Mesothelial cell of epicardium (in vitro differentiated cells): ENCODE measurements around the gene KCNQ2. TPM values are rescaled to one million over a fixed set of nuclear protein-coding genes. Genes with fewer than 3 reads are reported as not detected.

ENCODE experiments used
- DNase-seq, 2 experiments: peaks; one replicate each; pipeline ENCODE4 v3.0.0; 2021; ENCODE audit warnings: low spot score in 2 of 2; ENCODE audit not compliant: unreplicated experiment in 2 of 2
- H3K27ac Mint-ChIP-seq: 2 replicates; pipeline ENCODE4 v1.8.0; 2021; ENCODE audit warnings: mixed read lengths
- H3K27me3 Mint-ChIP-seq: 2 replicates; pipeline ENCODE4 v1.8.0; 2021; ENCODE audit warnings: low read depth, mixed read lengths
- H3K36me3 Mint-ChIP-seq: 2 replicates; pipeline ENCODE4 v1.8.0; 2021; ENCODE audit warnings: mixed read lengths
- H3K4me1 Mint-ChIP-seq: 2 replicates; pipeline ENCODE4 v1.8.0; 2021; ENCODE audit warnings: mixed read lengths
- H3K4me3 Mint-ChIP-seq: 2 replicates; pipeline ENCODE4 v1.8.0; 2021; ENCODE audit warnings: mild to moderate bottlenecking, moderate library complexity, mixed read lengths
- H3K9me3 Mint-ChIP-seq: 2 replicates; pipeline ENCODE4 v1.8.0; 2021; ENCODE audit warnings: mixed read lengths
- total RNA-seq: library from RNA; stranded (reverse); gene quantifications from 3 replicates; pipeline ENCODE4 v1.2.1, GENCODE V29; 2021
- TF ChIP-seq, protein P1 (sequence below): fragments of 200-600 bp; sonication (generic); IDR thresholded peaks from one replicate; pipeline ENCODE4 v1.5.0; 2021; ENCODE audit warnings: antibody characterized with exemption; ENCODE audit not compliant: unreplicated experiment

The KCNQ2 gene
- total RNA-seq = 9.7 to 11.8 TPM (median 10.0 TPM) in 3 replicates

DNA sequence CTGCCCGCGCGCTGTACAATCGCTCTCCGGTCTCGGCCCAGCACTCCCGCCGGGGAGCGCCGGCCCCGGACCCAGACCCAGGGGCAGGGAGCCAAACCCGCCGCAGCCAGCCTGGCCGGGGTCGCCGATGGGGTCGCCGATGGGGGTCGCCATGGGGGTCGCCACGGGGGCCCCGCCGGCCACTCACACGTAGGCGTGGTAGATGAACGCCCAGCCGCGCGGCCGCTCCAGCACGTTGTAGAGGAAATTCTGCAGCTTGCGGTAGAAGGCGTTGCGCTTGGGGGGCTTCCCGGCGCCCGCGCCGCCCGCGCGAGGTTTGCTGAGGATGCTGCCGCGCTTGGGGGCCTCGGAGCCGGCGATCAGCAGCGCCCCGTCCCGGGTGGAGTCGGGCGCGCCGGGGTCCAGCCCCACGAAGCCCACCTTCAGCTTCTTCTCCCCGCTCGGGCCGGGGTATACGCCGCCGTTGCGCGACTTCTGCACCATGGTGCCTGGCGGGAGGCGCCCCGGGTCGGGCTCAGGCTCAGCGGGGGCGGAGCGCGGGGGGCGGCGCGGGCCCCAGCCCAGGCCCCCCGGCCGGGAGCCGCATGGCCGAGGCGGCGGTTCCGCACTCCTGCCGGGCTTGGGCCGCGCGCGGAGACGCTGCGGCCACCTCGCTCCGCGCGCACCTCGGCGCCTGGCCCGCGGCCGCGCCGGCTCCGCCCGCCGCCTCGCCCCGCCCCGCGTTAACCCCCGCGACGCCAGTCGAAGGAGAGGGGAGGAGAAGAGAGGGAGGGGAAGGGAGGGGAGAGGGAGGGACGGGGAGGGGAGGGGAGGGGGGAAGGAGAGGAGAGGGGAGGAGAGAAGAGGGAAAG is at the start of gene KCNQ2:
KCNQ2 (minus strand) TSS at position 675 of the 851 bp plus-strand sequence; CDS start at position 483, 192 bp downstream.
- Mint-ChIP-seq H3K9me3 (no peaks in the 10 kb centered on the region), H3K36me3 (no peaks in the 10 kb centered on the region), H3K27me3 (peaks cover 83% of the 10 kb centered on the region), H3K4me3 (peak within 1 kb of the TSS; percentile 30), H3K27ac (no peak within 1 kb of the TSS), H3K4me1 (peaks cover 3% of the 10 kb centered on the region)
- DNase-seq = no peak
- TF ChIP-seq, protein P1, sequence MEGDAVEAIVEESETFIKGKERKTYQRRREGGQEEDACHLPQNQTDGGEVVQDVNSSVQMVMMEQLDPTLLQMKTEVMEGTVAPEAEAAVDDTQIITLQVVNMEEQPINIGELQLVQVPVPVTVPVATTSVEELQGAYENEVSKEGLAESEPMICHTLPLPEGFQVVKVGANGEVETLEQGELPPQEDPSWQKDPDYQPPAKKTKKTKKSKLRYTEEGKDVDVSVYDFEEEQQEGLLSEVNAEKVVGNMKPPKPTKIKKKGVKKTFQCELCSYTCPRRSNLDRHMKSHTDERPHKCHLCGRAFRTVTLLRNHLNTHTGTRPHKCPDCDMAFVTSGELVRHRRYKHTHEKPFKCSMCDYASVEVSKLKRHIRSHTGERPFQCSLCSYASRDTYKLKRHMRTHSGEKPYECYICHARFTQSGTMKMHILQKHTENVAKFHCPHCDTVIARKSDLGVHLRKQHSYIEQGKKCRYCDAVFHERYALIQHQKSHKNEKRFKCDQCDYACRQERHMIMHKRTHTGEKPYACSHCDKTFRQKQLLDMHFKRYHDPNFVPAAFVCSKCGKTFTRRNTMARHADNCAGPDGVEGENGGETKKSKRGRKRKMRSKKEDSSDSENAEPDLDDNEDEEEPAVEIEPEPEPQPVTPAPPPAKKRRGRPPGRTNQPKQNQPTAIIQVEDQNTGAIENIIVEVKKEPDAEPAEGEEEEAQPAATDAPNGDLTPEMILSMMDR = no peak

DNA sequence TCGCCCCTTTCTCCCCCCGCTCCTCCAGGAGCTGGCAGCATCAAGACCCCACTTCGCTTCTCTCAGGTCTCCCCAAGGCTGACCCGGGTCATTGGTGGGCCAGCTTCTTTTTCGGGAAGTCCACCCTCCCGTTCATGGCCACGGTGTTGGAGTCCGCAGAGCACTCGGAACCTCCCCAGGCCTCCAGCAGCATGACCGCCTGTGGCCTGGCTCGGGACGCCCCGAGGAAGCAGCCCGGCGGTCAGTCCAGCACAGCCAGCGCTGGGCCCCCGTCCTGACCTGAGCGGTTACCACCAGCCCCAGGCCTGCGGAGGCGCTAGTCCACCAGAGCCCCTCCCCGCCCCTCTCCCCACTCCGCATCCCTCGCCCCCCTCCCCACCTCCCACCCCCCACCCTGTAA is 49.1 kb upstream of the KCNQ2 start:
- peak in 1 of 2 experiments; percentile 19 for DNase-seq
- Mint-ChIP-seq H3K4me3 (peak overlapping the region; percentile 84), H3K27me3 (peaks cover 3% of the 10 kb centered on the region), H3K4me1 (peaks cover 21% of the 10 kb centered on the region), H3K27ac (peak overlapping the region; percentile 83), H3K36me3 (peaks cover 18% of the 10 kb centered on the region), H3K9me3 (peaks cover 3% of the 10 kb centered on the region)
- TF ChIP-seq, protein P1 = no peak

DNA sequence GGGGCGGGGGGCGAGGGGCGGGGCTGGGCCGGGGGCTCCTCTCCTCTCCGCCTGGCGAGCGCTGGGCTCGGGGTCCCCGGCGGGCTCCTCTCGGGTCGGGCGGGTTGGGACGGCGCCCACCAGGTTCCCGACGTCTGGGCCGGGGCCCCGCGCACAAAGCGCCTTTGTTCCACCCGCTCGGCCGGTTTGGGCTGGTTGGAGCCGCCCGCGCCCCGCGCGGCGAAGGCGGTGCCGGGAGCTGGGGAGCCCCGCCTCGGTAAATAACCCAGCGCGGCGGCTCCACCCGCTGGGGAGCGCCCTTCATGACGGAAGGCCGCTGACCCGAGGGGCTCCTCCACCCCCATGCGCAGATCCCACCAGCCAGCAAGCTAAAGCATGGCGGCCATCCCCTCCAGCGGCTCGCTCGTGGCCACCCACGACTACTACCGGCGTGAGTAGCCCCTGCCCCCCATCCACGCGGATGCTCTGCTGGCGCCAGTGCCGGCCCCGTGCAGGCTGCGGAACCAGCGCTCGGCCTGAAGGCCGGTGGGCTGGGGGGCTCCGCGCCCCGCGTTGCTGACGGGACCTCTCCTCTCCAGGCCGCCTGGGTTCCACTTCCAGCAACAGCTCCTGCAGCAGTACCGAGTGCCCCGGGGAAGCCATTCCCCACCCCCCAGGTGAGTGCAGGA is 48.6 kb upstream of the KCNQ2 start:
- TF ChIP-seq, protein P1 = no peak
- H3K9me3 Mint-ChIP-seq = peaks cover 3% of the 10 kb centered on the region
- peaks cover 3% of the 10 kb centered on the region for H3K27me3 Mint-ChIP-seq
- peaks cover 21% of the 10 kb centered on the region for H3K4me1 Mint-ChIP-seq
- H3K36me3 Mint-ChIP-seq = peaks cover 18% of the 10 kb centered on the region
- DNase-seq = peak; percentile 52 to 70
- peak overlapping the region; percentile 83 for H3K27ac Mint-ChIP-seq
- H3K4me3 Mint-ChIP-seq = peak overlapping the region; percentile 84

DNA sequence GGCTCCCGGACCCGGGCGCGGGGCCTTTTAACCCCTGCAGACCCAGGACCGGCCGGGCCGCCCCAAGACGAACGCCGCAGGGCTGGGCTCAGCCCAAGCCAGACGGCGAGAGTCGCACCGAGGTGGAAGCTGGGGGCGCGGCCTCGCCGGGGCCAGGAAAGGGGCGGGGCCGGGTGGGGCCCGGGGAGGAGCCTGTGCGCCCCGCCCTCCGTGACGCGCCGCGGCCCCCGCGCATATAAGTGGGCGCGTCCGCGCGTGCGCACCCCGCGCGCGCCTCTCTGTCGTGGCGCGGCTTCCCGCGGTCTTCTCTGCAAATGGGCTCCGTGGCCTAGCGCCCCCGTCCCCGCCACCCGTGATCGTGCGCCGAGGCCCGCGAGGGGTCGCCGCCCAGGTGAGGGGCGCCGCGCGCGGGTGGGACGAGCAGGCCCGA is 48.1 kb upstream of the KCNQ2 start, which contains the start of gene PPDPF:
PPDPF (plus strand) TSS at position 262 of the 430 bp plus-strand sequence. CDS start 544 bp downstream, outside the sequence.
- peaks cover 3% of the 10 kb centered on the region for H3K9me3 Mint-ChIP-seq
- H3K27ac Mint-ChIP-seq = peak within 1 kb of the TSS; percentile 83
- H3K4me3 Mint-ChIP-seq = peak within 1 kb of the TSS; percentile 84
- TF ChIP-seq, protein P1 = no peak
- peaks cover 18% of the 10 kb centered on the region for H3K36me3 Mint-ChIP-seq
- DNase-seq = peak; percentile 83 to 86
- peaks cover 21% of the 10 kb centered on the region for H3K4me1 Mint-ChIP-seq
- H3K27me3 Mint-ChIP-seq = peaks cover 7% of the 10 kb centered on the region

DNA sequence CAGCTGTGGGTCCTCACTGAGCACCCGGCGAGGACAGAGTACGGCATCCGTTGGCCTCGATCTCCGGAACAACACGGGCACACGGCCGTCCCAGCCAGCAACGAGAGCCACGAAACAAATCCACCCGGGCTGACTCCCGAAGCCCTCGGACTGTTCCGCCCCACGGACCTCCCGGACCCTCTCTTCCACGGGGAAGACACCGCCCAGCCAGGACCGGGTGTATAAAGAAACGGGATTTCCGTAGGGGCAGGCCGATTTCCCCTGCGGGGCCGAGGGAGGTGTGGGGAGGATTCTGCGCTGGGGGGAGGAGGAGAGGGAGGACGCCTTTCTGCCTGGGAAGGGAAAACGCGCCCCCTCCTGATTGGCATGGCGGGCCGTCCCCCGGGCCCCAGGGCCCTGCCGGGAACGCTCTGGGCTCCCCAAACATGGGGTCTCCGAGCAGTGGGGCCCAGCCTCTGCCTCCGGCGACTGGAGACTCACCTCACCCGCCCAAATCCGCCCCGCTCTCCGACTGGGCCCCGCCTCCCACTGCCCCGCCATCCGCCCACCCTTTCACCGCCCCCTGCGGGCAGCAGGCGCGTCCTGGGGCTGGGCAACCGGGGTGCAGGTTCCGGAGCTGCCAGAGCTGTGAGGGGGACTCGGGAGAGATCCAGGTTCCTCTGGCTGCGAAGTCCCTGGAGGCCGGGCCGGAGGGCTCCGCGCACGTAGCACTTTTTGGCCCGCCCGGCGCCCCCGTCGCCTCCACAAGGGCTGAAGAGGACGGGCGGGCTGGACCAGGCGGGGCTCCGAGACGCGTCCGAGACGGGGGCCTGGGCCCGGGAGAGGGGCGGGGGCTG is 47.4 kb upstream of the KCNQ2 start:
- peaks cover 19% of the 10 kb centered on the region for H3K4me1 Mint-ChIP-seq
- H3K9me3 Mint-ChIP-seq = peaks cover 3% of the 10 kb centered on the region
- H3K27me3 Mint-ChIP-seq = peaks cover 8% of the 10 kb centered on the region
- H3K4me3 Mint-ChIP-seq = peak overlapping the region; percentile 67
- TF ChIP-seq, protein P1 = no peak
- H3K27ac Mint-ChIP-seq = no peak overlapping the region
- peak; percentile 58 to 75 for DNase-seq
- peaks cover 18% of the 10 kb centered on the region for H3K36me3 Mint-ChIP-seq
